A673 (cell line): ENCODE data around the gene AGRN. TPM values are rescaled to one million over a fixed set of nuclear protein-coding genes. Genes with fewer than 3 reads are reported as not detected.

Experiments used
- BruUV-seq: library from RNA; stranded (reverse); fragments of 400-500 nt; replicated peaks from 2 replicates; lab custom pipeline; 2021; lab: Mats Ljungman, UMichigan
- CTCF ChIA-PET: fragments of 300-600 bp; sonication (Branson Sonifier 250); formaldehyde crosslinking; loops from one replicate; lab custom pipeline; 2022; ENCODE audit warnings: antibody characterized with exemption; lab: Charles Lee
- POLR2A ChIA-PET: fragments of 300-600 bp; sonication (Branson Sonifier 250); formaldehyde crosslinking; loops from one replicate; lab custom pipeline; 2022; ENCODE audit warnings: antibody characterized with exemption; ENCODE audit not compliant: low non-redundant PET; lab: Charles Lee
- DNase-seq: peaks from one replicate; pipeline ENCODE4 v3.0.0-alpha.2; 2015; ENCODE audit warnings: low spot score
- H3K27ac ChIP-seq: fragments of 200-600 bp; sonication (generic); 2 replicates; pipeline ENCODE4 v1.5.1; 2016; ENCODE audit warnings: mixed run types, low read depth, mild to moderate bottlenecking, mixed read lengths, antibody characterized with exemption, low read length; ENCODE audit not compliant: poor library complexity, severe bottlenecking
- H3K27me3 ChIP-seq: fragments of 200-600 bp; sonication (generic); replicated peaks from 2 replicates; pipeline ENCODE4 v1.6.1; 2017; ENCODE audit warnings: mixed run types, low read depth, mild to moderate bottlenecking, mixed read lengths, antibody characterized with exemption, low read length; ENCODE audit not compliant: insufficient read depth, poor library complexity
- H3K36me3 ChIP-seq: fragments of 200-600 bp; sonication (generic); 2 replicates; pipeline ENCODE4 v1.6.1; 2016; ENCODE audit warnings: mixed run types, mild to moderate bottlenecking, mixed read lengths, antibody characterized with exemption, low read length; ENCODE audit not compliant: insufficient read depth, poor library complexity, severe bottlenecking
- H3K4me1 ChIP-seq: fragments of 200-600 bp; sonication (generic); 2 replicates; pipeline ENCODE4 v1.6.1; 2017; ENCODE audit warnings: mixed run types, mild to moderate bottlenecking, mixed read lengths, antibody characterized with exemption, low read length; ENCODE audit not compliant: insufficient read depth, poor library complexity, severe bottlenecking
- H3K4me3 ChIP-seq: fragments of 200-600 bp; sonication (generic); 2 replicates; pipeline ENCODE4 v1.5.1; 2016; ENCODE audit warnings: low read depth, mixed run types, mild to moderate bottlenecking, mixed read lengths, low read length; ENCODE audit not compliant: poor library complexity, severe bottlenecking
- H3K9me3 ChIP-seq: fragments of 200-600 bp; sonication (generic); 2 replicates; pipeline ENCODE4 v1.6.1; 2016; ENCODE audit warnings: mixed run types, low read depth, mild to moderate bottlenecking, mixed read lengths, antibody characterized with exemption, low read length; ENCODE audit not compliant: poor library complexity, severe bottlenecking
- CTCF ChIP-seq: fragments of 300-800, 200-600 bp; sonication (generic); conservative IDR thresholded peaks from 2 replicates; pipeline ENCODE4 v1.5.1; 2017; ENCODE audit warnings: low read depth, mild to moderate bottlenecking, antibody characterized with exemption, low read length, moderate library complexity, mixed read lengths
- EZH2 ChIP-seq: fragments of 200-600 bp; sonication (generic); IDR thresholded peaks from 2 replicates; pipeline ENCODE4 v1.6.1; 2017; ENCODE audit warnings: borderline replicate concordance, low read depth, mild to moderate bottlenecking, mixed read lengths, antibody characterized with exemption, low read length; ENCODE audit not compliant: poor library complexity, severe bottlenecking
- intact Hi-C: fragments of 100-400 bp; cut with micrococcal nuclease; formaldehyde crosslinking; loops from one replicate; pipeline ENCODE4 v1.10.0; 2022; ENCODE audit not compliant: unreplicated experiment
- total RNA-seq: library from RNA; stranded (reverse); gene quantifications from 2 replicates; pipeline ENCODE4 v1.2.3, GENCODE V29; 2021

AGRN gene
- total RNA-seq, 1 experiment from 2014 or later, result 151 TPM

- Histone ChIP-seq H3K36me3 (no peaks in the 10 kb centered on the region), H3K27ac (no peak overlapping the region), H3K4me1 (peaks cover 15% of the 10 kb centered on the region), H3K27me3 (no peaks in the 10 kb centered on the region), H3K9me3 (no peaks in the 10 kb centered on the region), H3K4me3 (no peak overlapping the region)
- no peak for TF ChIP-seq EZH2
- TF ChIP-seq CTCF, result no peak
- intact Hi-C loops, result no loop called here
- DNase-seq, result no peak
- ChIA-PET CTCF (no interaction called here), POLR2A (no interaction called here)
- BruUV-seq, result no TSS peak
These were observed 63.8 kb downstream of the AGRN start for GRCh38 chr1:1083416-1084371.

GRCh38 chr1:1084372-1085170 is 64.7 kb downstream of the AGRN start:
- H3K27me3 ChIP-seq, result no peaks in the 10 kb centered on the region
- intact Hi-C loops, result no loop called here
- TF ChIP-seq EZH2 (no peak), CTCF (no peak)
- no peaks in the 10 kb centered on the region for H3K36me3 ChIP-seq
- no peaks in the 10 kb centered on the region for H3K9me3 ChIP-seq
- BruUV-seq, result no TSS peak
- ChIA-PET POLR2A (no interaction called here), CTCF (no interaction called here)
- no peak for DNase-seq
- no peak overlapping the region for H3K27ac ChIP-seq
- H3K4me3 ChIP-seq, result no peak overlapping the region
- H3K4me1 ChIP-seq, result peaks cover 10% of the 10 kb centered on the region

GRCh38 chr1:1085171-1085841 is 65.4 kb downstream of the AGRN start:
- no peaks in the 10 kb centered on the region for H3K36me3 ChIP-seq
- CTCF ChIA-PET, result no interaction called here
- H3K27ac ChIP-seq, result no peak overlapping the region
- TF ChIP-seq CTCF (no peak), EZH2 (no peak)
- POLR2A ChIA-PET, result no interaction called here
- no TSS peak for BruUV-seq
- no peaks in the 10 kb centered on the region for H3K9me3 ChIP-seq
- intact Hi-C loops, result no loop called here
- DNase-seq, result no peak
- peaks cover 3% of the 10 kb centered on the region for H3K4me1 ChIP-seq
- H3K27me3 ChIP-seq, result no peaks in the 10 kb centered on the region
- H3K4me3 ChIP-seq, result no peak overlapping the region
